GM15510 (cell line): Measurements from ENCODE around the gene ACD.

Experiments
- POLR2A ChIP-seq: IDR thresholded peaks from 3 replicates; pipeline ENCODE4 v1.6.1; 2011; ENCODE audit warnings: borderline replicate concordance; ENCODE audit not compliant: insufficient read length; ENCODE audit errors: extremely low read depth

The ACD gene

GRCh38 chr16:67668495-67669157 is 8.6 kb upstream of the ACD start:
- TF ChIP-seq POLR2A, result no peak

GRCh38 chr16:67667817-67668494 is 7.9 kb upstream of the ACD start:
- peak; percentile 18 for TF ChIP-seq POLR2A

GRCh38 chr16:67667453-67667816 is 7.4 kb upstream of the ACD start:
- no peak for TF ChIP-seq POLR2A

- no peak for TF ChIP-seq POLR2A
These were observed 6.7 kb upstream of the ACD start, which contains the start of the genes C16orf86 and ENKD1 for GRCh38 chr16:67666559-67667452. TSS of gene C16orf86 (plus strand) at chr16:67666814. CDS start at chr16:67666971, 157 bp downstream. TSS of gene ENKD1 (minus strand) at chr16:67666750. CDS start at chr16:67666442, 308 bp downstream.

GRCh38 chr16:67666032-67666551 is 6.0 kb upstream of the ACD start:
- TF ChIP-seq POLR2A, result no peak

GRCh38 chr16:67665598-67665997 is 5.5 kb upstream of the ACD start:
- no peak for TF ChIP-seq POLR2A

GRCh38 chr16:67664871-67665270 is 4.8 kb upstream of the ACD start:
- no peak for TF ChIP-seq POLR2A

- no peak for TF ChIP-seq POLR2A
These were observed 4.2 kb upstream of the ACD start for GRCh38 chr16:67664258-67664657.

GRCh38 chr16:67663877-67664222 is 3.8 kb upstream of the ACD start:
- no peak for TF ChIP-seq POLR2A

GRCh38 chr16:67663151-67663876 is 3.3 kb upstream of the ACD start:
- TF ChIP-seq POLR2A, result no peak

- TF ChIP-seq POLR2A, result no peak
These were observed 2.6 kb upstream of the ACD start for GRCh38 chr16:67662653-67663010.

GRCh38 chr16:67661886-67662652 is 2.0 kb upstream of the ACD start:
- no peak for TF ChIP-seq POLR2A

- TF ChIP-seq POLR2A, result no peak
These were observed 1.2 kb upstream of the ACD start for GRCh38 chr16:67661101-67661761.
